Spleen (tissue), 7 donors: Measurements from ENCODE around the gene ELF1.
"Not testable (repeated sequence)": the region's sequence is repeated elsewhere in the genome, so short reads cannot be mapped to it uniquely, and the experiment has no call there.

Experiments used
- CTCF ChIP-seq, 11 experiments: fragments of 200-600 bp in 7 of 11; fragments of 450-650 bp in 4 of 11; sonication (generic) in 4 of 11; IDR thresholded peaks in 8 of 11; conservative IDR thresholded peaks in 3 of 11; 1 replicate in 7 of 11; 2 replicates in 4 of 11; pipeline versions ENCODE4 v1.4.0 to v1.8.0; 2016 to 2021; ENCODE audit warnings: antibody characterized with exemption in 11 of 11, inconsistent platforms in 4 of 11, mild to moderate bottlenecking in 1 of 11
- POLR2A ChIP-seq, 3 donors: fragments of 450-650 bp; IDR thresholded peaks; one replicate each; pipeline ENCODE4 v1.5.1; 2017; ENCODE audit warnings: antibody characterized with exemption in 3 of 3, mild to moderate bottlenecking in 1 of 3
- POLR2AphosphoS5 ChIP-seq, 3 donors: sonication (generic); formaldehyde crosslinking; IDR thresholded peaks; one replicate each; pipeline ENCODE4 v1.5.1; 2017; ENCODE audit warnings: antibody characterized with exemption in 3 of 3
- donor health status: DM: no; HTN: no; CAD: no; lungs with moderate emphysema.
- donor health status: DM: no; HTN: no; CAD: no.
- donor health status: DM: no; HTN: no; CAD: no.

GRCh38 chr13:40929883-40930282 lies 89.2 kb downstream of the ELF1 start:
- not testable (repeated sequence) for TF ChIP-seq CTCF (IDR thresholded peaks at IDR 0.05 in 8 of 11, conservative IDR thresholded peaks at IDR 0.05 in 3 of 11); POLR2A (IDR thresholded peaks at IDR 0.05); POLR2AphosphoS5 (IDR thresholded peaks at IDR 0.05)
